ENCODE results near the gene ZBP1. TPM values are rescaled to one million over a fixed set of nuclear protein-coding genes. Genes with fewer than 3 reads are reported as not detected.

The ZBP1 gene
- total and polyA plus RNA-seq, 7 donors: 0.36 to 17.2 (median 1.2) TPM; not detected in 2

DNA sequence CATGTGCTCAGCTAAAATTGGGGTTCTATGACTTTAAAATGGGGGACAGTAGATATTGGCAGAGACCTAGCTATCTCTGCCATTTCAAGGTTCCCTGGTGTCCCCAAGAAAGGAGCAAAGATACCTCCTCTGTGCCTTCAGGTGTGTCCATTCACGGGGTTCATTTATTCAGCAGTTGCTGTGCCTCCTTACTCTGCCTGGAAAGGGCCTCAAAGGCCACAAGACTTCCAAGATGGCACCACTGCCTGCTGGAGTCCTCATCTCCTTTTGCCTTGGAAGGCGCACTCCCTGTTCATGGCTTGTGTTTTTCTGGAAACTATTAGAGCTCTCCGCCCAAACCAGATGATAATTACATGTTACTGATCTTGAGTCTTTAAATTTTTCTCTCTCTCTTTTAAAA, 3.9 kb upstream of the ZBP1 start:
- peaks cover 0 to 21% (median 19%) of the 10 kb centered on the region in 4 donors for H3K4me1 ChIP-seq
- no peak overlapping the region for H3K4me3 ChIP-seq
- WGBS, 2 donors: 94 to 97% methylated on average over 3 of the region's 3 CpGs
- H3K9me3 ChIP-seq: no peaks in the 10 kb centered on the region
- H3K36me3 ChIP-seq: no peaks in the 10 kb centered on the region
- TF ChIP-seq EP300 (IDR thresholded peaks at IDR 0.05) (no peak), POLR2AphosphoS5 (IDR thresholded peaks at IDR 0.05) (no peak), POLR2A (IDR thresholded peaks at IDR 0.05) (no peak)
- TF ChIP-seq, protein P1, sequence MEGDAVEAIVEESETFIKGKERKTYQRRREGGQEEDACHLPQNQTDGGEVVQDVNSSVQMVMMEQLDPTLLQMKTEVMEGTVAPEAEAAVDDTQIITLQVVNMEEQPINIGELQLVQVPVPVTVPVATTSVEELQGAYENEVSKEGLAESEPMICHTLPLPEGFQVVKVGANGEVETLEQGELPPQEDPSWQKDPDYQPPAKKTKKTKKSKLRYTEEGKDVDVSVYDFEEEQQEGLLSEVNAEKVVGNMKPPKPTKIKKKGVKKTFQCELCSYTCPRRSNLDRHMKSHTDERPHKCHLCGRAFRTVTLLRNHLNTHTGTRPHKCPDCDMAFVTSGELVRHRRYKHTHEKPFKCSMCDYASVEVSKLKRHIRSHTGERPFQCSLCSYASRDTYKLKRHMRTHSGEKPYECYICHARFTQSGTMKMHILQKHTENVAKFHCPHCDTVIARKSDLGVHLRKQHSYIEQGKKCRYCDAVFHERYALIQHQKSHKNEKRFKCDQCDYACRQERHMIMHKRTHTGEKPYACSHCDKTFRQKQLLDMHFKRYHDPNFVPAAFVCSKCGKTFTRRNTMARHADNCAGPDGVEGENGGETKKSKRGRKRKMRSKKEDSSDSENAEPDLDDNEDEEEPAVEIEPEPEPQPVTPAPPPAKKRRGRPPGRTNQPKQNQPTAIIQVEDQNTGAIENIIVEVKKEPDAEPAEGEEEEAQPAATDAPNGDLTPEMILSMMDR (IDR thresholded peaks at IDR 0.05): no peak
- no peak overlapping the region for H3K27ac ChIP-seq
- DNase-seq: no peak
- peaks cover 0 to 20% (median 4%) of the 10 kb centered on the region in 3 donors for H3K27me3 ChIP-seq
- intact Hi-C loops (cut with DNase I): no loop called here

GRCh38 chr20:57622579-57623381, 2.6 kb upstream of the ZBP1 start:
- WGBS, 2 donors: 52 to 68% methylated on average over 14 of the region's 14 CpGs
- Histone ChIP-seq H3K4me1 (peaks cover 0 to 9% (median 6%) of the 10 kb centered on the region in 4 donors), H3K27ac (no peak overlapping the region), H3K36me3 (no peaks in the 10 kb centered on the region), H3K27me3 (peaks cover 0 to 20% (median 4%) of the 10 kb centered on the region in 3 donors), H3K4me3 (no peak overlapping the region), H3K9me3 (no peaks in the 10 kb centered on the region)
- no peak for TF ChIP-seq POLR2A (IDR thresholded peaks at IDR 0.05)
- TF ChIP-seq, protein P1 (IDR thresholded peaks at IDR 0.05): peak in 3 of 4 experiments; percentile 42 to 54 (median 45)
- intact Hi-C loops (cut with DNase I): no loop called here
- DNase-seq: no peak

GRCh38 chr20:57622201-57622570, 2.0 kb upstream of the ZBP1 start:
- Histone ChIP-seq H3K4me1 (peaks cover 0 to 3% (median under 1%) of the 10 kb centered on the region in 4 donors), H3K36me3 (no peaks in the 10 kb centered on the region), H3K27me3 (peaks cover 0 to 20% (median 4%) of the 10 kb centered on the region in 3 donors), H3K9me3 (no peaks in the 10 kb centered on the region), H3K27ac (no peak overlapping the region), H3K4me3 (no peak overlapping the region)
- intact Hi-C loops (cut with DNase I): no loop called here
- 59 to 83% methylated on average over 7 of the region's 7 CpGs for WGBS, 2 donors
- no peak for DNase-seq
- no peak for TF ChIP-seq POLR2AphosphoS5 (IDR thresholded peaks at IDR 0.05)
- TF ChIP-seq, protein P1 (IDR thresholded peaks at IDR 0.05): no peak
- no peak for TF ChIP-seq POLR2A (IDR thresholded peaks at IDR 0.05)
- TF ChIP-seq EP300 (IDR thresholded peaks at IDR 0.05): no peak

DNA sequence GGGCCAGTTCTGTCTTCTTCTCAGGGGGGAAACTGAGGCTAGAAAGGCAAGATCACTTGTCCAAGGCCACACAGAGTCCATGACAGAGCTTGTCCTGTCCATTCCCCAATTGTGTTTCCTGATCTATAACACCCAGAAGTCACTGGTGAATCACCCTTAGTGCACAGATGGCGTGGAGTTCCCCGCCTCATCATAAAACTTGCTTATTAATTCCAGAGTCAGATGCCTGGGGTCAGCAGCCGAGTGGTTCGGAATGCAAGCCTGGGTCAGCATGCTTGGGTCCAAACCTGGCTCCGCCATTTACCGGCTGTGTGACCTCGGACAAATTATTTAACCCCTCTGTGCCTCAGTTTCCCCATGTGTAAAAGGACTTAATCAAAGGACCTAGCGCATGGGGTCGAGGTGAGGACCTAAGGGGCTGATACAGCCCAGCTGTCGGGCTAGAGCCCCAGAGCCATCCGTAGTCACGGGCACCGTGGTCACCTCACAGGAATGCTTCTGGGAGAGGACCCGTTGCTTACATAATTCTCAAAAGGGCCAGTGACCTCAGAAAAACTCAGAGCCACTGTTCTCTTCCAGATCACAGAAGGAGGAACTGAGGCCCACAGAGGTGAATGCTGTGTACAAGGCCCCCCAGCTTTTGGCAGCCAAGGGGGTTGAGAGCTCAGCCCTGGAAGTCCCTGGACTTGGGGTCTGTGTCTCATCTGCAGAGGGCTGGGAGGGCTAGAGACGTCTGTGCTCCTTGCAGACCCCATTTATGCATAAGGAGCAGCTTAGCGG, 1.4 kb upstream of the ZBP1 start:
- Histone ChIP-seq H3K4me3 (no peak overlapping the region), H3K27me3 (peaks cover 0 to 20% (median 4%) of the 10 kb centered on the region in 3 donors), H3K4me1 (no peaks in the 10 kb centered on the region), H3K9me3 (no peaks in the 10 kb centered on the region), H3K36me3 (no peaks in the 10 kb centered on the region), H3K27ac (no peak overlapping the region)
- intact Hi-C loops (cut with DNase I): no loop called here
- WGBS, 2 donors: 80 to 84% methylated on average over 16 of the region's 16 CpGs
- DNase-seq: no peak
- TF ChIP-seq, protein P1 (IDR thresholded peaks at IDR 0.05): no peak
- TF ChIP-seq POLR2AphosphoS5 (IDR thresholded peaks at IDR 0.05): no peak
- no peak for TF ChIP-seq EP300 (IDR thresholded peaks at IDR 0.05)
- TF ChIP-seq POLR2A (IDR thresholded peaks at IDR 0.05): no peak
